GM21528 (cell line): ENCODE measurements around the gene MTFP1.

Source experiments
- ATAC-seq: cut with Tn5 transposase; IDR thresholded peaks from one replicate; pipeline ENCODE4 v1.9.1; 2021; ENCODE audit warnings: mild to moderate bottlenecking, moderate library complexity; ENCODE audit not compliant: unreplicated experiment, low FRiP score

The MTFP1 gene, protein sequence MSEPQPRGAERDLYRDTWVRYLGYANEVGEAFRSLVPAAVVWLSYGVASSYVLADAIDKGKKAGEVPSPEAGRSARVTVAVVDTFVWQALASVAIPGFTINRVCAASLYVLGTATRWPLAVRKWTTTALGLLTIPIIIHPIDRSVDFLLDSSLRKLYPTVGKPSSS

DNA sequence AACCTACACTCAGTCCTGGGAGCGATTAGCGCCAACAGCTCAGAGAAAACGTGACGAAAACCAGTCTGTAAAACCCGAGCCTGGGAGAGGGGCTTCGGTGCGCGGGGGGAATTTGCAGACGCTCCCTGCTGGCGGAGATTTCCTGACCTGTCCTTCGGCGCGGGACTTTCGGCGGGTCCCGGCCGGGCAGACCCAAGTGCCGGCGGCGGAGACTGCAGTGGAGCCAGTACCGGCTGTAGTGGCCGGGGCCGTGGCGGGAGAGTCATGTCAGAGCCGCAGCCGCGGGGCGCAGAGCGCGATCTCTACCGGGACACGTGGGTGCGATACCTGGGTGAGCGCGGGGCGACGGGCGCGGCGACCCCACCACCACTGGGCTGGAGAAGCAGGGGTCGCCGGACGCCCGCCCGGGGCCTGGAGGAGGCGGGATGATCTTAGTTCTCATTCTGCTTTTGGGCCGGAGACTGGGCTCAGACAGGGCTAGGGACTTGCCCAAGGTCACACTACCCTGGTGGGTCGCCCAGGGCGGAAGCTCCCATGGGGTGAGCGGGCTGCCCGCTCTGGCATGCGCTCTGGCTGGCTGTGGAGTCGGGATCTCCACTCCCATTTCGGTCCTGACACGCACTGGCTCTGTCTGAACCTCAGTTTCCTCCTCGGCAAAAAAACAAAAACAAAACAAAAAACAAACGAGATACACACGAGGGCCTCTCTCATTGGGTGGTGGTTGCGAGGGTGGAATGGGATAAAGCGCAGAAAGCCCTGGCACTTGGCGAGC lies at the start of gene MTFP1:
Gene MTFP1 (plus strand): TSS at position 153 of the 772 bp plus-strand sequence. CDS start 112 bp downstream, at position 265.
- ATAC-seq: no peak

DNA sequence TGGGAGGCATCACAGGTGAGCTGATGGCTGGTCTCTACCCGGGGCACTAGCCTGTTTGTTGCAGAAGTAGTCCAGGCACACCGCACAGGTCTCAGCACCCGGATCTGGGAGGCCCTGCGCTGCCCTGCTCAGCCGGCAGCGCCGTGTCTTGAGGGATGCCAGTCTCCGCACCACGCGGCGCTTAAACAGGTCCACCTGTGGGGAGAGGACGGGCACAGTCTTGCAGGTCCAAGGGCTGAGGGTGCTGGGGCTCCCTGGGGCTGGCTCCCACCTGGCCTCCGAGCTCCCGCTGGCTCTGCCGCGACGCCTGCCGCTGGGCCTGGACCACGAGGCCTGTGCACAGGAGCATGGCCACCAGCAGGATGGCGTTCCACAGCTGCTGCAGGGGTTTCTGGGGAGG lies 45.6 kb upstream of the MTFP1 start:
- ATAC-seq: no peak

DNA sequence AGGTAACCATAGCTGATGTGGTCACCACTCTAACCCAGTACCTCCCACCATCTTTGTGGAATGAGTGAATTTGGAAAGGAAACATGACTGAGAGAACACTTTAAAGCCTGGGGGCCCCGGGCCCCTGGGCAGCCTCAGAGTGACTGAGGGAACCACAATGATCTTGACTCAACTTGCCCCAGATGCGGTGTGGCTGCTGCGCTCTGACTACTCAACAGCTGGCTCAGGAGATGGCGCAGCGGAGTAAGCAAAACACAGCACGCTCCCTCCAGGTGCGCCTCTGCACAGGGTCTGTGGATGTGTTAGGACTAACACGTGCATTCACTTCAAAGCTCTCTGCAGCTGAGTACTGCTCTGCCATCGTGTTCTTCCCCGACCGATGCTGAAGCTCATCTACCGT lies 44.3 kb upstream of the MTFP1 start:
- ATAC-seq: no peak

DNA sequence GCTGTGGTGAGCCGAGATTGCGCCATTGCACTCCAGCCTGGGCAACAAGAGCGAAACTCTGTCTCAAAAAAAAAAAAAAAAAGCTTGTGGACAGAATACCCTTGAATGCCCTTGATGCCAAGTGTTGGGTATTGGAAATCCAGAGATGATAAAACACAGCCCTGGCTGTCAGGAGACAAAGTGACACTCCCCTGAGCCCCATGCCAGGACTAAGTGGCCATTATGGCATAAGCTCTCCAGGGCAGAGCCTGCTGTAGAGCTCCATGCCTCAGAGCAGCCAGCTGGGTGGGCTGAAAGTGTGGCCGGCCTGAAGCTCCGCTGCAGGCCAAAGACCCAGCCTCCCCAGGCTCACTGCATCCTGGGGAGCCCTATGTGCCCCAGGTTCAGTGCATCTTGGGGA lies 43.2 kb upstream of the MTFP1 start:
- ATAC-seq: no peak

DNA sequence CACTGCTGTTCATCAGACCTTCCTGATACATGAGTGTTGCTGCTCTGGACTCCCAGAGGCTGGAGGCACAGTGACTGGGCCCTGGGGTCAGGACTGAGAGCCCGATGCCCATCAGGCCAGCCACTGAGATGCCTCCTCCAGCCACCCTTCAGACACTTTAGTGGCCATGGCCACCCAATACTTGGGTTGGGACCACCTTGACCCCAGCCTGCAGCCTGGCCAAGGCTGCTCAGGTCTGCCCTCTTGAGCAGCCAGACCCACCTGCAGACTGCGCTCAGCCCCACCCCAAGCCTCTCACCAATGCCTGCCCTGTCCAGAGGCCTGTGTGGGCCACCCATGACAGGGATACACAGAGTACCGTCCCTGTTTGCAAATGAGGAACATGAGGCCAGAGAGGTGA lies 42.5 kb upstream of the MTFP1 start:
- ATAC-seq: no peak

DNA sequence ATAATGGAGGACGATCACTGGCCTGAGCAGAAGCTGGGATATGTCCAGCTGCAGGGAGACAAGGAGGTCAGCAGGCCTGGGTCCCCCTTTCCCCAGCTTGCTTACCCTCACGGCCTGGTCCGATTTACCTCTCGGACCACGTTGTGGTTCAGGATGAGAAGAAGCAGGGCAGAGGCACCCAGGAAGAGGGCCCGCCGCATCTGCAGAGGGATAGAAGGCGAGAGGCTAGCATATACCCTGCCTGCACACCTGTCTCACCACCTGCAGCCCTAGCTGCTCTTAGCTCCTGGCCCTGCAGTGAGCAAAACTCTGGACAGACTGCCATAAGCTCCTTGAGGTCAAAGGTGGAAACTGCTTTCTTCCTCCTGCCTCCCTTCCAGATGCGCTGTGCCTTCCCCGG lies 39.6 kb upstream of the MTFP1 start:
- ATAC-seq: no peak

DNA sequence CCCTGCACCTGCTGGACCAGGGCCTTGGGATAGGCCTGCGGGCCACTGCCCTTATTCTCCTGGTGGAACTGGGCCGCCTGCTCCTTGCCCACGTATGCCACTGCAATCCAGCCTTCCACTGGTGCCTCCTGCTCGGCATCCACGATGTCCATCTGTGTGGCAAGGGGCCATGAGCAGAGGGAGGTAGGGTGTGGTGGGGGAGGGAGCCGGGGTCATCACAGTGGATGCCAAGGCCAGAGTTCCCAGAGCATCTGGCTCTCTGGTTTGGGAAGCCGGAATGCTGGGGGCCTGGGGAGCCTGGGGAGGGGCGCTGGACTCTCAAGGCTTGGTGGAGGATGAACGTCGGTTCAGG lies 39.0 kb upstream of the MTFP1 start:
- ATAC-seq: no peak

DNA sequence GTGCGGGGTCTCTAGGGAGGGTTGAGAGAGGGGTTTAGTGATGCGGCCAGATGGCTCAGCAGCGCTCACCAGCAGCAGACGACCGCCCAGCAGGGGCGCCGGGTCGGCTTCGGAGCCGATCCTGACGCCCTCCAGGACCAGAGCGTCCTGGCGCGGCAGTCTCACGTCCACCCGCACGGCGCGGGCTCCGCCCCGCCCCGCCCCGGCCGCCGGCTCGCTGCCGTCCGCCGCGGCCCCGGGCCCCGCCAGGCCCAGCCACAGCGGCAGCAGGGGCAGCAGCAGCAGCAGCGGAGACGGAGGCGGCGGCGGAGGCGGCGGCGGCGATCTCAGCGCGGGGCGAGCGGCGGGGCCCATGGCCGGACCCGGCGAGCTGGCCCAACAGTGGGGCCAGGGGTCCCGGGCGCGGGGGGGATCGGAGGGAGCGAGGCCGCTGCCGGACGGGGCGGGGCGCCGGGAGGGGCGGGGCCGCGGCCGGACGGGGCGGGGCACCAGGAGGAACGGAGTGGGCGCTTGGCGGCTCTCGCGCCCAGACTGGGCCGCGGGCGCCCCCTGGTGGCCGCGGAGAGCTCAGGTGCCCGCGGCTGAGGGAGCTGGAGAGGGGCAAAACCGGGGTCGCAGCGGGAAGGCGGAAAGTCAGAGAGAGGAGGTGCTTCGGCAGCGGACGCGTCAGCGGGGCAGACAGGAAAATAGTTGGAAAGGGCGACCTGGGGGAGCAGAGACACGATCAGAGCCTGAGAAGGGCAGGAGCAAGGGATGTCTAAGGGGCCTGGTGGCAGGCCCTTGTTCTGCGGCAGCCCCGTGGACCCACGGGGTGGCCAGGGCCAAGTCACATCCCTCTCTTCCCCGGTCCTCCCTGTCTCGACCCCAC lies 38.4 kb upstream of the MTFP1 start, which contains the start of gene RNF215:
Gene RNF215 (minus strand): TSS at position 452 of the 868 bp plus-strand sequence. CDS start 98 bp downstream, at position 354.
- no peak for ATAC-seq

DNA sequence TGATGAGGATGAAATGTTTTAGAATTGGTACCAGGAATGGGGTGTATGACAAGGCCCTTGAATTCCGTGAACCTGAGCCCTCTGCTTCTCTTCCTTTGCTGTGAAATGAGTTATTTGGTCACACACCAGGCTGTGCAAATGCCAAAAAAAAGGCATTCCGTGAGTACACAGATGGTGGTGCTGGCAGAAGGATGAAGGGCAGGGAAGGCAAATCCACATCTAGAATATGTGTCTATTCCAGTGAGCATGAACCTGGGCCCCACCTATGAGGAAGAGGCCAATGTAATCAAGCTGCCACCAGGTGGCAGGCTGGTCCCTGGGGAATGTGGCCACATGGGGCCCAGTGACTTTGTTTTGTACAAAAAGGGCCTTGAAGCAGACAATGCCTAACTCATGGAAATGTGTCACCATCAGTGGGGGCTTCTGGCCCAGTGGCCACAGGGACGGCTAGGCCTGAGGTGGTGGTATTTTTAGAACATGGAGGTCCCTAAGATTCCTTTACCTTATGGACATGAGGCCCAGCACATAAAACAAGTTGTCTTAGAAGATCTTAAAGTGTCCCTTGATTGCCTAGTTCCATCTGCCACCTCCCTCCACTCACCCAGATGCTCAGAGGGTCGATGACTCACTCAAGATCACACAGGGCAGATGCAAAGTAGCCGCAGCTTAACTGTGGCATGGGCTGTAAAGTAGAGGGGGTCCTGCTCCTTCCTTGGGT lies 34.4 kb upstream of the MTFP1 start:
- no peak for ATAC-seq

DNA sequence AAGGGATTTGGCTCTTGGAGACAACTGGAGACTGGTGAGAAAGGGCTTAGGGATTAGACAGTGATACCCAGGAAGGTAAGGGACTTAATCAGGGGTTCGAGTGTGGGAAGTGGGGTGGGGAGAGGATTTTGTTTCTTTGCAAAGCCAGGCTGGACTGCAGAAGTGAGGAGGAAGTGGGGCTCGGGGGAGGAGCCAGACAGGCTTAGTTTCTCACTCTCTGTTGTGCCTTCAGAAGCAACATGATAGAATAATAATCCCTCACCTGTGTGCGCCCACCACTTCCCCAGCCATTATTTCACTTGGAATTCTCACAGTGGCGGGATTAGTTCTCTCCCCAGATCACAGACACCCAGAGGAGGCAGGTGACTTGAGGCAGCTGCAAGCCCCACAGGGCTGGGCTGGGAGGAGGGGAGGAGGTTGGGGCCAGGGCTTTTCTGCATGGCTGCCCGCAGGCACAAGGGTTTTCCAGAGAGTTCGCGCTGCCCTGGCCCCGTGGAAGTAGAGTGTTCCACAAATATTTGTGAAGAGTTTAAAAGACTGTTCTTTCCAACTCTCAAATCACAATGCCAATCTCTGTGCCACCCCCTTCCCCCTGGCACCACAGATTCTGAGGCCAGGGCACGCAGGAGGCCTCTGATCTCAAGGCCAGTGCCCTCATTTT lies 32.8 kb upstream of the MTFP1 start:
- no peak for ATAC-seq

DNA sequence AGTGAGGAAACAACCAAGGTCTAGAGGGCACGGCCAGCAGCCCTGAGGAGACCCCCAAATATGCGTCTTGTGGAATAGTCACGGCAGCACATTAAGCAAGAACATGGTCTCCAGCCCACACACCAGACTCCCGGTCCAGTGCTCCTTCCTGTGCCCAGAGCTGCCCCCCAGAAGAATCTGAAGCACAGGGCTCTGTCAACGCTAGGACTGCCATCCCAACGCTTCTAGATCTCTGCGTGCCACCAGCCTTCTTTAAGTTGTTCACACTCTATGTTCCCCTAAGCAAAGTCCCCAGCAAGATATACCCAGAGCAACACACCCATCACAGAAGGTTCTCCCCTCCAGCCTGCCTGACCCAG lies 32.3 kb upstream of the MTFP1 start:
- no peak for ATAC-seq

DNA sequence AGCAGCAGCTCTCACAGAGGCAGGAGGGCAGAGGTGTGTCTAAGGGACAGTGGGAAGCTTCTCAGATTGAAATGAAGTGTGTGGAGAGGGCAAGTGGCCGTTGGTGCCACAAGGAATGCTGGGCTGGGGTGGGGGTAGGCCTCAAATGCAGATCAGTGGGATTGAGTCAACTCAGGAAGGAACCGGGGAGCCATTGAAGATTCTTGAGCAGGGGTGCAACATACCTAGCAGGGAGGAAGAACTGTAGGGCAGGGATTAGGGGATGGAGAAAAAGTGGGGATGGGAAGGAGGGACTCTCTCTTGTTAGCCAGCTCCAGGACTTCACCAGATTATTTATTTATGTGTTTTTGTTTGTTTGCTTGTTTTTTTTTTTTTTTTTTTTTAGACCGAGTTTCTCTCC lies 31.7 kb upstream of the MTFP1 start:
- no peak for ATAC-seq

DNA sequence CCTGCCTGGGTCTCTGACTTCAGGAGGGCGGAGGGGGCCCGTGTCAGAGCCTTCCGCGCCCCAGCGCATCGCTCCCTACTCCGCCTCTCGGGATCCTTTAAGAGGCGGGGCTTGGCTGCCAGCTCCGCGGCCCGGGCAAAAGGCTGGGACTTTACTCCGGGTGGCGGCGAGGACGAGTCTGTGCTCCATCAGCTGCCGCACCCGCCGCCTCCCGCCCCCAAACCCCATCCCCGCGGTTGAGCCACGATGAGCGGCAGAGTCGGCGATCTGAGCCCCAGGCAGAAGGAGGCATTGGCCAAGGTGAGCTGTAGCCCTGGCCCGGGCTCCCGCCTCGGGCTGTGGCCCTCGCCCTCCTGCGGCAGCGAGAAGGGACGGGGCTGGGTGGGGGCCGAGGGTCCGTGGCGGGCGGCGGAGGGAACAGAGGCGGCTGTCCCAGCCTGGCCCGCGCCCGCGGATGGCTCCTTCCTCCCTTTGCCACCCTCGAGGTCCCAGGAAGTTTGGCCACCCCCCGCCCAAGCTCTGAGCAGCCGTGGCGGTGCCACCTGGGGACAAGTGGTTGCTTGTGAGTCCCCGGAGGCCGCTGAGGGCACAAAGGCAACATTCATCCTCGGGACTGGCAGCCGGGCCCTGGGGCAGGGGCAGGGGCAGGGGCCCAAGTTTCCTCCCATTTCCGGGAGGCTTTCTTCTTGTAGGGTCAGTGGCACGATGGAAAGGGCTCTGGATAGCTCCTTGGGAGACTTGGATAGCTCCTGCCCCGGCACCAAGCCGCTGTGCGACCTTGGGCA lies 28.5 kb upstream of the MTFP1 start, which contains the start of gene SEC14L2:
Gene SEC14L2 (plus strand): TSS at position 148 of the 785 bp plus-strand sequence. CDS start 99 bp downstream, at position 247.
- no peak for ATAC-seq

DNA sequence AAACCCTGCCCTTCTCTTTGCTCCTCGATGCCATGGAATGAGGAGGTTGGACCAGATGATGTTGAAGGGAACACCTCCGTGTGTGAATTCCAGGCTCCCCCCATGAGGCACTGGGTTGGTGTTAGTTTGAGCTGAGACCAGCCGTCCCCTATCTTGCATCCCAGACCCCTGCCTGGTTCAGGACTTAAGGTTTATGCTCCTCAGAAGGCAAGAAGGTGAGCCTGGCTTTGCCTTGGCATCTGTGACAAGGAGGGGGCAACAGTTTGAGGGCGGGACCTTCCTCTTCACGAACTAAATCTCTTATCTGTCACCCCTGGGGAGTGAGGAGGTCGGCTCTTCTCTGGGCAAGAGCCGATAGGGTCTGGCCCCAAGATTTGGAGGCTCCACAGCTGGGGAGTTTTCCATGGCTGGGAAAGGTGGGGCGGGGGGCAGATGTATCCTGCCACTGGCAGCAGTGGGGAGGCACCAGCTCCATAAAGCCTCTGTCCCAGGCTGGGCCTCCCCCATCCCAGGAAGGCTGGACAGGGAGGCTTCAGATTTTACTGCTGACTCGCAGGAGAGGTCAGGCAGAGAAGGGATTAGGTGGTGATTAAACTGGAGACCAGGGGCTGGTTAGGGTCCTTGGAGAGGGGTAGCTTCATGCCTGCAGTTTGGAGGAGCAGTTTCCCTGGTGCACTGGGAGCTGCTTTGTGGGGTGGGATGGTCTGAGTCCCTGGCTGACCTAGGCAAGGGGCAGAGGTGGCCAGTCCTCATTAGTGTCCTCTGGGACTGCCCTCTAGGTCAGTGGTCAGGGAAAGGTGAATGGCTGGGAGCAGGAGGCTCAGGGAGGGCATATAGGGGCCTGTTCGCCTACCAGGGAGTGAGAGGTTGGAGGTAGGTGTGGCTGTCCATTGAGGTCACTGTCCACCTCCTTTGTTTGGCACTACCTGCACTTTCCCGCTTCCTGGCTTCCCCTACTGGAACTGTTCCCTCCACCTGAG lies 27.6 kb upstream of the MTFP1 start:
- no peak for ATAC-seq

DNA sequence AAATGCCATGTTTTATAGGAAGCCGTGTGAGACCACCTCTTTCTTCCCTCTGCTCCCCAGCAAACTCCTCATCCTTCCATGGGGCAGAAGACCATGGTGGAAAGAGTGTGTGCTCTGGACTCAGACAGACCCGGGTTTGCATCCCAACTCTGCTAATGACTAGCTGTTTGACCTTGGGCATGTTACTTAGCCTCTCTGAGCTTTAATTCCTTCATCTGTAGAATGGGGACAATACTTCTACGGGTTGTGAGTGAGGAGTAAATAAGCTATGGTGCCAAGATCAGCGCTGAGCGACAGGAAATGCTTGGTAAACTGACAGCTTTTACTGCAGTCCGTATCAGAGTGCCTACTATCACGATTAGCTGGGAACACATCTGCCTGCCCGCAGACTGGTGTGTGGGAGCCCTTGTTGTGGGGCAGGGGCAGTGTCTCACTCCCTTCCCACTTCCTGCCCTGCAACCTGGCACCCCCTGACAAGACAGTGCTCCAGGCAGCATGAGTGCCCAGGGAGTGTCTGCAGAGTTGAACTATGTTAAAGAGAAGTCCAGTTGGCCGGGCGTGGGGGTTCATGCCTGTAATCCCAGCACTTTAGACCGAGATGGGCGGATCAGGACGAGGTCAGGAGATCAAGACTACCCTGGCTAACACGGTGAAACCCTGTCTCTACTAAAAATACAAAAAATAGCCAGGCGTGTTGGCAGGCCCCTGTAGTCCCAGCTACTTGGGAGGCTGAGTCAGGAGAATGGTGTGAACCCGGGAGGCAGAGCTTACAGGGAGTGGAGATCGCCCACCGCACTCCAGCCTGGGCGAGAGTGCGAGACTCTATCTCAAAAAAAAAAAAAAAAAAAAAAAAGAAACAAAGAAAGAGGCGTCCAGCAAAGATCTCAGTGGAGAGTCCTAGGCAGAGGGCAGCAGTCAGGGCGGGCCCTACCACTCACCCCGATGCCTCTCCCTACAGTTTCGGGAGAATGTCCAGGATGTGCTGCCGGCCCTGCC lies 26.6 kb upstream of the MTFP1 start:
- no peak for ATAC-seq

DNA sequence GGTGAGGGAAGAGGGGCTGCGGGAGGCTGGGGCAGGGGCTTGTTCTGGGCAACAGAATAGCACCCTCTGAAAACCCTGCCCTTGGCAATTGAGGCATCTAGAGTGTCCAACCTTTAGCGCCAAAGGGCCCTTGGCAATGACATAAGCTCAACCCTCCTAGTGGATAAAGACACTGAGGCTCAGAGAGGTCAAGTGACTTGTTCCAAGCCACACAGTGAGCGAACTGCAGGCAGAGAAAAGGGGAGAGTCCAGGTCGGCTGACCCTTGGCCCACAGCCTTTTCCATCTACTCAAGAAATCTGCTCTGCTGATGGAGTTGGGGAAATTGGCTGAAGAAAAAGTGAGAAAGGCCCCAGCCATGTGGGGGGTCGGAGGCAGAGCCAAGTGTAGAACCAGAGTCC lies 25.9 kb upstream of the MTFP1 start:
- no peak for ATAC-seq

DNA sequence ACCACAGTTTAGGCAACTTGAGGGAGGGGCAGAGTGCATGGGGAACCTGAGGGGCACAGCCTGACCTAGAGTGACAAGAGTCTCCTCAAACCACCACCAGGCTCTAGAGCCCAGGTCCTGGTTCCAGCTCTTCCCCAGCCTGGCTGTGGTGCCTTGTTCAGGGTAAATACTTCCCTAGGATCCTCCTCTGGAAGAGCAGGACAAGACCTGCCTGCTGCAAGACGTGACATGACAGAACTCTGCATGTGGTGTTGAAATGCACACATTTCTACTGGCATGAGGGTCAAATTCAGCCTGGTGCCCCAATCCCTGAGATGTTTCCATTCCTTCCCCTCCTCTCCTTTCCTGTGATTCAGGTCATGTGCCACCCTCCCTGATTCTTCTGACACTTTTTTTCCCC lies 25.4 kb upstream of the MTFP1 start:
- no peak for ATAC-seq
